ENCODE measurements around the gene DDT.
"Not testable (repeated sequence)": the region's sequence is repeated elsewhere in the genome, so short reads cannot be mapped to it uniquely, and the experiment has no call there.

Gene DDT

GRCh38 chr22:23949764-23950163, 24.5 kb downstream of the DDT start:
- DNase-seq = not testable (repeated sequence)

- not testable (repeated sequence) for DNase-seq
These were observed 26.9 kb downstream of the DDT start for GRCh38 chr22:23947391-23947790.

GRCh38 chr22:23940166-23940565, 34.1 kb downstream of the DDT start:
- not testable (repeated sequence) for DNase-seq

- DNase-seq = no peak
These were observed 35.3 kb downstream of the DDT start for GRCh38 chr22:23939017-23939357.

- DNase-seq = no peak
These were observed 35.8 kb downstream of the DDT start for GRCh38 chr22:23938328-23939016.

GRCh38 chr22:23926561-23926960, 47.7 kb downstream of the DDT start:
- no peak for DNase-seq

- no peak for DNase-seq
These were observed 49.1 kb downstream of the DDT start for GRCh38 chr22:23925020-23925606.

GRCh38 chr22:23922921-23923320, 51.3 kb downstream of the DDT start:
- no peak for DNase-seq

GRCh38 chr22:23921586-23922201, 52.5 kb downstream of the DDT start:
- not testable (repeated sequence) for DNase-seq
